Measurements from ENCODE around the gene PSD4.

GRCh38 chr2:113242327-113242726 lies 68.6 kb downstream of the PSD4 start:
- TF ChIP-seq CTCF (conservative IDR thresholded peaks at IDR 0.05; ENCODE audit: low read length) (no peak), EZH2phosphoT487 (IDR thresholded peaks at IDR 0.05; ENCODE audit: borderline replicate concordance) (no peak)

Measured in Loucy (cell line).